H1 (cell line): Measurements from ENCODE around the gene TGFBR1. TPM values are rescaled to one million over a fixed set of nuclear protein-coding genes. Genes with fewer than 3 reads are reported as not detected.

ENCODE experiments used
- ASH2L ChIP-seq: fragments of 200-600, 300-600 bp; sonication (generic); IDR thresholded peaks from one replicate; pipeline ENCODE4 v1.7.1; 2017; ENCODE audit warnings: low read length
- RAD21 ChIP-seq, 2 experiments: IDR thresholded peaks in 1 of 2; conservative IDR thresholded peaks in 1 of 2; 2 replicates each; pipeline ENCODE4 v1.6.1; 2011; ENCODE audit warnings: low read depth in 2 of 2, low read length in 2 of 2, improper control_type of control experiment in 1 of 2, inconsistent platforms in 1 of 2, mild to moderate bottlenecking in 1 of 2, moderate library complexity in 1 of 2
- SIN3A ChIP-seq, 2 experiments: IDR thresholded peaks in 1 of 2; conservative IDR thresholded peaks in 1 of 2; 2 replicates each; pipeline ENCODE4 v1.6.1; 2011 to 2012; ENCODE audit warnings: low read length in 2 of 2, improper control_type of control experiment in 1 of 2, low read depth in 1 of 2, mild to moderate bottlenecking in 1 of 2
- polyA plus RNA-seq, 7 experiments: library from polyadenylated mRNA; depleted of rRNA in 3 of 7; stranded (reverse) in 5 of 7; unstranded in 2 of 7; fragments of >200 nt in 5 of 7; fragments of 200-250 nt in 2 of 7; gene quantifications; 1 replicate in 5 of 7; 2 replicates in 1 of 7; 4 replicates in 1 of 7; pipeline versions ENCODE4 v1.2.1 to v1.2.3, GENCODE V29; 2011 to 2013; ENCODE audit warnings: missing spikeins in 2 of 7, mixed read lengths in 2 of 7
- total RNA-seq: library from RNA; stranded (reverse); fragmentation: NEBNext Ultra II Directional; extraction: Animal tissue kit (Norgen Biotek cat#: 25700); gene quantifications from 2 replicates; pipeline ENCODE4 v1.2.1, GENCODE V29; 2021

The TGFBR1 gene
- total and polyA plus RNA-seq, 2 of the 8 experiments (the other 6 are each of a cell fraction or from before 2014, with no cell fraction given), result 16.8 to 52.4 TPM

DNA sequence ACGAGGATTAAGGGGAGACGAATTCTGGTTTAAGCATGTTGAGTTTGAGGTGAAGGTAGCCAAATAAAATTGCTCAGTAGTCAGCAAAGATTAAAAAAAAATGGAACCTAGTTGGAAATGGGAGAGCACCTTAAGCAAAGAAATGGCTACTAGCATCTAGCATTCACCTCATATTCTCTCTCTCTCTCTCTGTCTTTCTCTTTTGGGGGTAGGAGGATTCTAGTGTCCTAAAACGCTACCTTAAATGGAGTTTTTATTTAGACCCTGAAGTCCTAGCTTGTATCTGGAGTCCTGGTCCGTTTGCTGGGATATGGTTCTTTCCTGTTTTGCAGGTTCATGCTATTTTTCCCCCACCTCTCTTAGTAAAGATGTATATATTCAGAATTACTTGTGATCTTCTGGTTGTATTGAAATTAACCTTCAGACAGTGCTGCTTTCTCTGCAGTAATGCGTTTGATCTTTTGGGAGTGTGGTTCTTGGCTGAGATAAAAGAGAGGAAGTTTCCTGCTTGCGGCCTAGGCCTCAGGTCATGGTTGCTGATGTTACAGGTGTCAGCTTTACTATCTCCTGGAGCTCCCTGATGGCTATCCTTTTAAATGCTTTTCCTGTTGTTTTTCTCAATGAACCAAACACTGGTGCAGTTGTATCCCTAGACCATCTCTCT is 8.0 kb downstream of the TGFBR1 start (continued):
- no peak for TF ChIP-seq SIN3A (conservative IDR thresholded peaks at IDR 0.05 in 1 of 2, IDR thresholded peaks at IDR 0.05 in 1 of 2; ENCODE audit: low read depth in 1 of 2, low read length in 2 of 2)
- TF ChIP-seq RAD21 (IDR thresholded peaks at IDR 0.05 in 1 of 2, conservative IDR thresholded peaks at IDR 0.05 in 1 of 2; ENCODE audit: low read depth in 2 of 2, low read length in 2 of 2), result no peak
- TF ChIP-seq ASH2L, result no peak
- TF ChIP-seq, all 59 proteins: peak for 0
